Retinal pigment epithelial cell (primary cell): ENCODE results near the gene EVI2B.

Experiments used
- DNase-seq: peaks from one replicate; pipeline ENCODE4 v3.0.0-alpha.2; 2010; ENCODE audit warnings: low read depth
- H3K4me3 ChIP-seq: 2 replicates; pipeline ENCODE4 v1.5.1; 2011; ENCODE audit warnings: mild to moderate bottlenecking, low read length, control low read depth, moderate library complexity
- CTCF ChIP-seq: conservative IDR thresholded peaks from 2 replicates; pipeline ENCODE4 v1.5.1; 2011; ENCODE audit warnings: low read depth, low read length, control low read depth, inconsistent platforms

Gene EVI2B

DNA sequence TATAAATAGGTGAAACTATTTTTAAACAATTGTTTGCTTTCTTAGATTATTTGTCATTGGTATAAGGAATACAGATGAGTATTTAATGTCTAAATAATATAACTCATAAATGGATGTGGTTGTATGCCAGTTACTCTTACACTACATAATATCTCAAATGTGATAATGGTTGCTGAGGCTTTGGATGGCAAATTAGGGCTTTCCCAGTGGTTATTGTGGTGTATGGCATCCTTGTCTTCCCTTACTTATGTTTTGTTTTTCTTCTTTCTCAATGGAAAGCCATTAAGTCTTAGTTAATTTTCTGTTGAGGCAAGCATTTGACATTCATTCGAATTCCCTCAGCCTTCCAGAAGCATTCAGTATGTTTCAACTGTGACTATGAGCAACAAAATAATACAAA, 27.3 kb downstream of the EVI2B start:
- TF ChIP-seq CTCF = no peak
- DNase-seq = no peak
- no peak overlapping the region for H3K4me3 ChIP-seq

DNA sequence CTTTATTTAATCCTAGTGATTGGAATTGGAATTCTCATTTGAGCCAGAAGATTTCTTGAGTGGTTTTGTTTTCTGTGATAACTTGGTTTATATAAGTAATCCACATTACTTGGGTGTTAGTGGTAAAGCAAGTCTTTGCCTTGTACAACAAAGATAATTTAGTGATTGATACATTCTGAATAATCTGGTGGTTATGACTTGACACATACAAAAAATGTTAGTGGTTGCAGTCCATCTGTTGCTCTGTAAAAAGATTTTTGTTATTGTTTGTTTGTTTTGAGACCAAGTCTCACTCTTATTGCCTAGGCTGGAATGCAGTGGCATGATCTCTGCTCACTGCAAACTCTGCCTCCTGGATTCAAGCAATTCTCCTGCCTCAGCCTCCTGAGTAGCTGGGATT, 30.0 kb downstream of the EVI2B start:
- no peak for TF ChIP-seq CTCF
- no peak for DNase-seq
- H3K4me3 ChIP-seq = no peak overlapping the region

DNA sequence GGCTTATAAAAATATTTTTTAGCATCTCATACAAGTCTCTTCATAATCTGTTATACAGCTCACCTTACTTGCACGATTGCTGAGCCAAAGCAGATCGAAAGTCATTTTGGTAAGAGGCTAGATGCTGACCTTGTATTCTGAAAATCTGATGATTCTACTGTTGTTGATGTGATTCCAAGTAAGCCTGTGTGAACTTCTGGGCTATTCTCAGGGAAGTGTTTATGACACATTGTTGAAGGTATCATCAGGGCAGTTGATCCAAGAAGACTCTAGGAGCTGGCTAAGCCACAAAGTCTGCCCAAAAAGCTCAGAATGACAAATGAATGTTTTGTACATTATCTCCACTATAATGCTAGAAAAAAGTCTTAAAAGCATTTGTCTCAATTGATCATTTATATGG, 32.8 kb downstream of the EVI2B start:
- no peak for TF ChIP-seq CTCF
- H3K4me3 ChIP-seq = no peak overlapping the region

GRCh38 chr17:31279401-31279800, 34.5 kb downstream of the EVI2B start:
- TF ChIP-seq CTCF = no peak
- DNase-seq = no peak
- H3K4me3 ChIP-seq = no peak overlapping the region

More for the DNA sequence above, 32.8 kb downstream of the EVI2B start:
- no peak for DNase-seq

DNA sequence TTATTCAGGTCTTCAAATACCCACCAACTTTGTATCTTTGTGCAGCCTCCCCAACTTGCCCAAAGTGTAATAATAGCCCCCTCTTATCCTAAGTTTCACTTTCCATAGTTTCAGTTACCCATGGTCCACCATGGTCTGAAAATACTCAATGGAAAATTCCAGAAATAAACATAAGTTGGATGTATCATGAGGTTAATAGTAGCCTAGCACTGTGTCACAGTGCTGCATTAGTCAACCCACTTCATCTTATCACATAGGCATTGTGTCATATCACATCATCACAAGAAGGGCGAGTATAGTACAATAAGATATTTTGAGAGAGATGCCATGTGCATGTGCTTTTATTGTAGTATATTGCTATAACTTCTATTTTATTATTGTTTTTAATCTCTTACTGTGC, 38.7 kb downstream of the EVI2B start:
- no peak for TF ChIP-seq CTCF
- H3K4me3 ChIP-seq = no peak overlapping the region
- no peak for DNase-seq

DNA sequence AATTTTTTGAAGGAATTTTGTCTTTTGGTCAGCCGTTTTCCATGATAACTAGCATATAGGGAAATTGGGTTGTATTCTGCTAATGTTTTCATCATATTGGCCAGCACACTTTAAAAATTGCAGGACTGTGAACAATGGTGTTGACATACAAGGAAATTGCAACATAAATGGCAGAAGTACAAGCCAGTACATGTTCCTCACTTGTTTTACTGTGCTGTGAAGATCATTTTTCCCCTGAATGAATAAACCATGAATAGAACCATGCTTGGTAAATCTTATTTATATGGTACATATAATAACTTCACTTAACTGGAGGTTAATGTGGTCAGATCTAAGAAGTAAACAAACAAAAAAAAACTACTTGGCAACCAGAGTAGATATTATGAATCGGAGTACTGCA, 39.6 kb downstream of the EVI2B start:
- no peak overlapping the region for H3K4me3 ChIP-seq
- no peak for DNase-seq
- no peak for TF ChIP-seq CTCF

- no peak for DNase-seq
- H3K4me3 ChIP-seq = no peak overlapping the region
- TF ChIP-seq CTCF = no peak
Observed at GRCh38 chr17:31273516-31273915, 40.3 kb downstream of the EVI2B start.
